ENCODE measurements around the gene ALDH1A1.

The ALDH1A1 gene

GRCh38 chr9:72917892-72918509 is 34.9 kb downstream of the ALDH1A1 start:
- no peak for DNase-seq (ENCODE audit: low spot score)

GRCh38 chr9:72915659-72916058 is 37.2 kb downstream of the ALDH1A1 start:
- no peak for DNase-seq (ENCODE audit: low spot score)

- no peak for DNase-seq (ENCODE audit: low spot score)
Observed at GRCh38 chr9:72914750-72915149, 38.1 kb downstream of the ALDH1A1 start.

- no peak for DNase-seq (ENCODE audit: low spot score)
Observed at GRCh38 chr9:72913382-72914009, 39.4 kb downstream of the ALDH1A1 start.

GRCh38 chr9:72912476-72913381 is 40.1 kb downstream of the ALDH1A1 start:
- DNase-seq (ENCODE audit: low spot score) = no peak

GRCh38 chr9:72911816-72912215 is 41.0 kb downstream of the ALDH1A1 start:
- no peak for DNase-seq (ENCODE audit: low spot score)

- DNase-seq (ENCODE audit: low spot score) = no peak
Observed at GRCh38 chr9:72911247-72911775, 41.5 kb downstream of the ALDH1A1 start.

- no peak for DNase-seq (ENCODE audit: low spot score)
Observed at GRCh38 chr9:72909428-72909827, 43.4 kb downstream of the ALDH1A1 start.

GRCh38 chr9:72907421-72907820 is 45.4 kb downstream of the ALDH1A1 start:
- no peak for DNase-seq (ENCODE audit: low spot score)

GRCh38 chr9:72906810-72907209 is 46.0 kb downstream of the ALDH1A1 start:
- DNase-seq (ENCODE audit: low spot score) = no peak

- DNase-seq (ENCODE audit: low spot score) = no peak
Observed at GRCh38 chr9:72905514-72906480, 47.1 kb downstream of the ALDH1A1 start.

GRCh38 chr9:72904267-72905093 is 48.4 kb downstream of the ALDH1A1 start:
- DNase-seq (ENCODE audit: low spot score) = no peak

GRCh38 chr9:72903103-72903502 is 49.8 kb downstream of the ALDH1A1 start:
- no peak for DNase-seq (ENCODE audit: low spot score)

GRCh38 chr9:72902268-72902667 is 50.6 kb downstream of the ALDH1A1 start:
- DNase-seq (ENCODE audit: low spot score) = no peak

- no peak for DNase-seq (ENCODE audit: low spot score)
Observed at GRCh38 chr9:72899734-72900477, 52.9 kb downstream of the ALDH1A1 start.

GRCh38 chr9:72898784-72899733 is 53.8 kb downstream of the ALDH1A1 start:
- DNase-seq (ENCODE audit: low spot score) = no peak

- DNase-seq (ENCODE audit: low spot score) = no peak
Observed at GRCh38 chr9:72898360-72898759, 54.5 kb downstream of the ALDH1A1 start.

- no peak for DNase-seq (ENCODE audit: low spot score)
Observed at GRCh38 chr9:72897069-72897649, 55.7 kb downstream of the ALDH1A1 start.
